ENCODE results near the gene DOCK9. TPM values are rescaled to one million over a fixed set of nuclear protein-coding genes. Genes with fewer than 3 reads are reported as not detected.

DOCK9 gene
- total RNA-seq, 2 experiments from 2014 or later = 57.2 to 59.0 TPM

DNA sequence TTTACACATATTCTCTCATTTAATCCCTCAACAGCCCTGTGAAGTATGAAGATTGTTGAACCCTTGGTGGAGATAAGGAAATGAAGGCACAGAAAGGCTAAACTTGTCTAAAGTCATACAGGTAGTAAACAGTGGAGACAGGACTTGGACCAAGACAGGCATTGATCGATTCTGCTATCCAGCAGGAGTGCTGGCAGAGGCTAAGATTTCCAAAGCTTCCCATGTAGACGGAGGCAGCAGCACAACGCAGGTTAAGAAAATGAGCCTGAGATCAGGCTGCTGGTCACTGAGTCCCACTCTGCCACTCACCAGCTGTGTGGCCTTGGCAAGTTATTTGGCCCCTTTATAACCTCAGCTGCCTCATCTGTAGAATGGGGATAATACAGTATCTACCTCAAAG is 140.0 kb downstream of the DOCK9 start:
- Mint-ChIP-seq H3K36me3 (peaks cover 11% of the 10 kb centered on the region), H3K27ac (no peak overlapping the region), H3K27me3 (no peaks in the 10 kb centered on the region), H3K9me3 (no peaks in the 10 kb centered on the region), H3K4me1 (ENCODE audit: low read depth) (no peaks in the 10 kb centered on the region), H3K4me3 (no peak overlapping the region)
- POLR2A ChIA-PET = no interaction called here
- DNase-seq = no peak
- CTCF ChIA-PET = interaction anchor here (1.2 kb wide), 1 partner anchor 11 kb away, joined by 3 read pairs; no protein-coding TSS in a partner anchor
- intact Hi-C loops (cut with micrococcal nuclease) = no loop called here

DNA sequence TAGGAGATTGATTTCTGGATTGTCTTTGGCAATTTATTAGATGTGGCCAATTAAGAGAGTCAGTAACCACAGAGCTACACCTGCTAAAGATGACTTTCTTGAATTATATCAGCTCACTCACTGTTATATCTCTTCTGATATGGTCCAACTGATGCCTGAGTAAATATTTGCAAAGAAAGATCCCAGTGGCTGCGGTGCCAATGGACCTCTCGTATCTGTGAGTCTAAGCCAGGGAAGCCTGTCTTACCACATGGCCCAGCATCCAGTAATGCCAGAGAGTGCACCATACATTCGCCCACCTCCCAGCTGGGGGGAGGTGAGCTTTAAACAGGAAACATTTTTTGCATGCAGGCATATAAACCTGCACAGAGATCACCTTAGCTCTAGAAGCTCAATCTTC is 142.7 kb downstream of the DOCK9 start:
- peaks cover 21% of the 10 kb centered on the region for H3K36me3 Mint-ChIP-seq
- no peaks in the 10 kb centered on the region for H3K9me3 Mint-ChIP-seq
- H3K4me1 Mint-ChIP-seq (ENCODE audit: low read depth) = no peaks in the 10 kb centered on the region
- intact Hi-C loops (cut with micrococcal nuclease) = no loop called here
- no peak for DNase-seq
- ChIA-PET CTCF (interaction anchor here (2.0 kb wide), 1 partner anchor 8 kb away, joined by 4 read pairs; no protein-coding TSS in a partner anchor), POLR2A (no interaction called here)
- H3K27ac Mint-ChIP-seq = no peak overlapping the region
- no peak overlapping the region for H3K4me3 Mint-ChIP-seq
- H3K27me3 Mint-ChIP-seq = no peaks in the 10 kb centered on the region

DNA sequence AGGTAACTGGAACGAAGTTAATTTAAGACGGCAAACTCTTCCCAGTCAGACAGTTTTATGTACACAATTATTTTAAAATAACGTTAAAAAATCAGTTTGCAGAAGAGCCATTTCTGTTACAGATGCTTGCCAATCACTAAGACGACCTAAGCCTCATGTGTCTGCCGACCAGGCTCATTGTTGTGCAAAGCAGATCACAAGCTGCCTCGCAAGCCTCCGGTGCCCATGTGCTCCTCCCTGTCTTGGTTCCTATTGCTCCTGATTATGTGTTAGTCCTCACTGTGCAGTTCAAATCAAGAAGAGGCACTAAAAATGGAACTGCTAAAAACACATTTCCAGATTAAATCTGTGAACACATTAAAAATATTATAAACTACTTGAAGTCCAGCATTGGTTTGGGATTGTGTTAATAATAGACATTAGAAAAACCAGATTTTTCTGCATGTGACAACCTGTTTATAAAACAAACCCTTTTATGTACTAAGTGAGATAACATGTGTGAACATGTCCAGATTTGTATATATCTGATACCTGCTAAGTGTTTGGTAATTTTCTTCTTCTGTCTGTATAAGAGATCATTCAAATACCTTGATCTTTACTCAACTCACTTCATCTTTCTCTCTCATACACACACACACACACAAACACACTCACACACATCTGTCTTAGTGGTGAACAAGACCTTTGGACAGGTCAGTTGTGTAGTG is 143.5 kb downstream of the DOCK9 start:
- Mint-ChIP-seq H3K27ac (no peak overlapping the region), H3K4me3 (no peak overlapping the region), H3K9me3 (no peaks in the 10 kb centered on the region), H3K27me3 (no peaks in the 10 kb centered on the region), H3K36me3 (peaks cover 28% of the 10 kb centered on the region), H3K4me1 (ENCODE audit: low read depth) (no peaks in the 10 kb centered on the region)
- intact Hi-C loops (cut with micrococcal nuclease) = no loop called here
- no peak for DNase-seq
- ChIA-PET CTCF (interaction anchor here (2.0 kb wide), 1 partner anchor 9 kb away, joined by 4 read pairs; no protein-coding TSS in a partner anchor), POLR2A (no interaction called here)

DNA sequence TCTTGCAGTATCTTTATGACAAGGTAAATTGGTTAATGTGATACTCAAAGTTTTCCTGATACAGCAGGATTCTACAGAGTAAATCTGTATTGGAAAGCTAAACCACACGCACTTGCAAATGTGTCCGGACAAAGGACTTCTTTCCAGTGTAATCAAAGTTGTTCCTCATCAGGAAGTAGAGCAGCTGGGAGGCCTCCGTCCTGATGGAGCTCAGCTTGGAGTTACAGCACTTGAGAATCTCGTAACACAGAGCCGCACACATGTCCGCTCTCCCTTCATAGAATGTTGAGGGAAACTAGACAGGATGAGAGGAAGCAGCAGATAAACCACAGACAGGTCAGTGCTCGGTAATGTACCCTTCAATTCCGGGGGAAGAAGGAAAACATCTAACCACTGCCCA is 146.6 kb downstream of the DOCK9 start:
- H3K9me3 Mint-ChIP-seq = no peaks in the 10 kb centered on the region
- intact Hi-C loops (cut with micrococcal nuclease) = no loop called here
- no peaks in the 10 kb centered on the region for H3K4me1 Mint-ChIP-seq (ENCODE audit: low read depth)
- no peak overlapping the region for H3K4me3 Mint-ChIP-seq
- H3K27me3 Mint-ChIP-seq = no peaks in the 10 kb centered on the region
- no peak overlapping the region for H3K27ac Mint-ChIP-seq
- ChIA-PET CTCF (interaction anchor here (1.4 kb wide), 1 partner anchor 12 kb away, joined by 3 read pairs; no protein-coding TSS in a partner anchor), POLR2A (no interaction called here)
- H3K36me3 Mint-ChIP-seq = peaks cover 45% of the 10 kb centered on the region
- DNase-seq = no peak

DNA sequence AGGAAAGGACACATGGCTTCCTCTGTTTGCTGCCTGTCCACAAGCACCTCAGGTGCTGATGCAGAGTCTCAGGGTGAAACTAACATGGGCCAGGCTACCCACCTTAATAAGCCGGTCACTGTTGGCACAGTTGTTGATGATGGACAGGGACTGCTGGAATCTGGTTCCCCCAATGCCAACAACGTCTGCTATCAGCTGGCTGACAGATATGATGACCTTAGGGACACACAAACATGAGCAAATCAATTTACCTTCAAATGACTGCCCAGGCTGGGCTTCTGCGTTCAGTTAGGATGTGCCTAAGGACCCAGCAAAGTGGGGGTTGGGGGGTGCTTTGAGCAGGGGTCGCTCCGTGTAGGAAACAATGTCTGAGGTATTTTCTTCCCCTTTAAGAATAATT is 148.3 kb downstream of the DOCK9 start:
- Mint-ChIP-seq H3K27ac (no peak overlapping the region), H3K4me3 (no peak overlapping the region), H3K27me3 (no peaks in the 10 kb centered on the region), H3K36me3 (peaks cover 45% of the 10 kb centered on the region), H3K4me1 (ENCODE audit: low read depth) (peaks cover 4% of the 10 kb centered on the region), H3K9me3 (no peaks in the 10 kb centered on the region)
- DNase-seq = no peak
- POLR2A ChIA-PET = no interaction called here
- intact Hi-C loops (cut with micrococcal nuclease) = no loop called here
- CTCF ChIA-PET = interaction anchor here (5.2 kb wide), 1 partner anchor 12 kb away, joined by 38 read pairs; no protein-coding TSS in a partner anchor

DNA sequence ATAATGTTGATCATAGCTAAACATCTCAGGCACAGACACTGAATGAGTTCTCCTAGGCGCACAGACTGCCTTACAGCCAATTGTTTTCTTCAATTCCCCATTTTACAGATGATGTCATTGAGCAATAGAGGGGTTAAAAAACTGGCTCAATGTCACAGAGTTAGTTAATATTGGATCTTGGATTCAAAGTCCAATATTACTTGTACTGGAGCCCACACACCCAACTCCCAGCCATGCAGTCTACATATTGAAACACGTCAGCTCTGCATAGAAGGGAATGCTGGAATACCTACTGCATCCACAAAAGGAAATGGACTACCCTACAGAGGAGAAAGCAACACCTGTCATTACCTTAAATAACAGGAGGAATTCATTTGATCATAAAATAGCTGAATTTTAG is 149.2 kb downstream of the DOCK9 start:
- Mint-ChIP-seq H3K36me3 (peaks cover 53% of the 10 kb centered on the region), H3K9me3 (no peaks in the 10 kb centered on the region), H3K27me3 (no peaks in the 10 kb centered on the region), H3K4me1 (ENCODE audit: low read depth) (peaks cover 4% of the 10 kb centered on the region), H3K27ac (no peak overlapping the region), H3K4me3 (no peak overlapping the region)
- intact Hi-C loops (cut with micrococcal nuclease) = no loop called here
- no peak for DNase-seq
- POLR2A ChIA-PET = no interaction called here
- CTCF ChIA-PET = interaction anchor here (5.2 kb wide), 1 partner anchor 13 kb away, joined by 38 read pairs; no protein-coding TSS in a partner anchor

DNA sequence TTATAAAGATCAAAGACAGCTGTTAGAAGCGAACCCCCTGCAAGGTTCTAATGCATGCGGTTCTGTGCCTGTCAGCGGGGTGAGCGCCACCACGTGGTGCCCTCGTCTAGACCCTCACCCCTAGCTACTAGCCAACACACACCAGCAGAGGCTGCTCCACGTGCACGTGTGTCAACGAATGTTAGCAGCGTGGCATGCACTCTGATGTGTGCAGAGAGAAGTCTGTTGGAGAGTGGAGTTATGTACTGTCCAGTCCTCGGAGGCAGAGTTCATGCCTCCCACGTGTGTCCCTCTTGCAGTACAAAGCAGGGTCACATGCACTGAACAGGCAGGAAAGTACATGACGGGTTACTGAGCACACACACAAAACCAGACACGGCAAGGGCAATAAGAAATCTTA is 150.4 kb downstream of the DOCK9 start:
- H3K9me3 Mint-ChIP-seq = no peaks in the 10 kb centered on the region
- H3K4me1 Mint-ChIP-seq (ENCODE audit: low read depth) = peaks cover 4% of the 10 kb centered on the region
- DNase-seq = no peak
- peaks cover 55% of the 10 kb centered on the region for H3K36me3 Mint-ChIP-seq
- H3K27me3 Mint-ChIP-seq = no peaks in the 10 kb centered on the region
- no peak overlapping the region for H3K27ac Mint-ChIP-seq
- POLR2A ChIA-PET = no interaction called here
- no peak overlapping the region for H3K4me3 Mint-ChIP-seq
- intact Hi-C loops (cut with micrococcal nuclease) = no loop called here
- CTCF ChIA-PET = interaction anchor here (5.2 kb wide), 1 partner anchor 14 kb away, joined by 38 read pairs; no protein-coding TSS in a partner anchor

DNA sequence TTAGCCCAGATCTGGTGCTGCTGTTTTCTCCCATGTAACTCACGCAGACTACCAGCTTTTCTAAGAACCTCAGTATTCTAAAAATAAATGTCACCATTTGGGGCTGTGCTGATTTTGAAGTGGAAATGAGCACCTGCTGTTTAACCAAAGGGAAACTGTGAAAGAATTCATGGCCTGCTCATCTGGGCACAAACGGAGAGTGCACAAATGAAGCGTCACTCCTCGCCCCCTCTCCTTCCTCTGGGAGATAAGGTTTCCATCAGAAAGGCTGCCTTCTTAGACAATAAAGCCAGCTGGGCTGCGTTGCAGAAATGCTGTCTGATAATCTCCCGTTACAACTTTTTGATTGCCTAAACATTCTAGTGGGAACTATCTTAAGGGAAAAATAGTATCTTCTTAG is 151.7 kb downstream of the DOCK9 start:
- H3K36me3 Mint-ChIP-seq = peaks cover 62% of the 10 kb centered on the region

DNA sequence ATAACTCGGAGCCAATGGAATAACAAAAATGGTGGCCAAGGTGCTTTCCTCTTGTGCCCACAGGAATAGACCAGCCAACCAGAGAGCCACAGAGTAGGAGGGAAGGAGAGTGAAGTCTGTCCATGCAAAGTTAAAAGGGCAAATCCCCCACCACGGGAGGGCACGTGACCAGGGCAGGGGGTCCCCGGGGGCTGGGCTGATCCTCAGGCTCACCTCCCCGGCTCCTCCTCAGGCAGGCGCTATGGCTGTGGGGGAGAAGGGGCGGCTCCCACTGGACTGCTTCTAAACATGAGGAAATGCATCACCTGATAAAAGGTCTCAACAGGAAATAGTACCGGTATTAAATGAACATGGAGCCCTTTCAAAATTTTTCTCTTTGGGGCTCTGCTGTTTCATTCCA is 152.2 kb downstream of the DOCK9 start:
- CTCF ChIA-PET = interaction anchor here (5.2 kb wide), 1 partner anchor 16 kb away, joined by 38 read pairs; no protein-coding TSS in a partner anchor
- Mint-ChIP-seq H3K27ac (no peak overlapping the region), H3K4me1 (ENCODE audit: low read depth) (peaks cover 4% of the 10 kb centered on the region), H3K9me3 (no peaks in the 10 kb centered on the region), H3K36me3 (peaks cover 62% of the 10 kb centered on the region), H3K4me3 (no peak overlapping the region), H3K27me3 (no peaks in the 10 kb centered on the region)
- POLR2A ChIA-PET = no interaction called here
- no peak for DNase-seq
- intact Hi-C loops (cut with micrococcal nuclease) = no loop called here

More for the DNA sequence above, 151.7 kb downstream of the DOCK9 start:
- intact Hi-C loops (cut with micrococcal nuclease) = no loop called here
- no peaks in the 10 kb centered on the region for H3K27me3 Mint-ChIP-seq
- H3K4me3 Mint-ChIP-seq = no peak overlapping the region
- ChIA-PET CTCF (interaction anchor here (5.2 kb wide), 1 partner anchor 16 kb away, joined by 38 read pairs; no protein-coding TSS in a partner anchor), POLR2A (no interaction called here)
- no peaks in the 10 kb centered on the region for H3K9me3 Mint-ChIP-seq
- DNase-seq = no peak
- H3K4me1 Mint-ChIP-seq (ENCODE audit: low read depth) = peaks cover 4% of the 10 kb centered on the region
- H3K27ac Mint-ChIP-seq = no peak overlapping the region

DNA sequence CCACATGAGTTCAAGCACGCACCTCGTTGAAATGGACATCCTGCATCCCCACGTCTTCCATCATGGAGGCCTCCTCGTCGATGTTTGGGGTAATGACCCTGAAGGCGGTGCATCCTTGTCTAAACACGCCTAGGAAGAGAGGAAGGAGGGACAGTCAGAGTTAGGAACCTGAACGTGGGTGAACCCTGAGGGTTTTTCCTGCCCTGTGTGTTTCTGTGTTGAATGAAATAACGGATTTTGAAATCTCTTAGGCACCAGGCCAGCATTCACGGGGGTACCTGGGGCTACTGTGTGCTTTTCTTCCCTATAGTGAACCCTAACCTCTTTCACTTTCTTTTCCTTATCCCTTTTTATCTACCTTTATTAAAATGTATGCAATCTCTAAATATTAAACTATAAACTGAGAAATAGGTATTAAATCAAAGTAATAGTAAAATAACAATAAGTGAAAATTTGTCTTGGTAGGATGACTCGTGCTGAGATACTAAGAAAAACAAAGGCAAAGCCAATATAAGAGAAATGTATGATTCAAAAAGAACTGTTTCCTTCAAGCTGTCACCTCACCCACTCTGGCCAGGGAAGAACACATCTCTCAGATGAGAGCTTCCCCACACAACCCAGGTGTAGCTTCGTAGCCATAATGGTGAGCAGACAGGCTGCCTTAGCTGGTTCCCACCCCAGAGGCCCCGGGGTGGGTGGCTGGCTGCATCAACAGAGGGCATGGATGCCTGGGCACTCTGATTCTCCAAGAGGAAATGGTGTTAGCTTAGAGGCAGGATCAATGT is 153.3 kb downstream of the DOCK9 start:
- peaks cover 4% of the 10 kb centered on the region for H3K4me1 Mint-ChIP-seq (ENCODE audit: low read depth)
- ChIA-PET POLR2A (no interaction called here), CTCF (interaction anchor here (0.5 kb wide), 1 partner anchor 17 kb away, joined by 3 read pairs; no protein-coding TSS in a partner anchor)
- no peak overlapping the region for H3K27ac Mint-ChIP-seq
- no peak for DNase-seq
- peaks cover 56% of the 10 kb centered on the region for H3K36me3 Mint-ChIP-seq
- no peak overlapping the region for H3K4me3 Mint-ChIP-seq
- no peaks in the 10 kb centered on the region for H3K27me3 Mint-ChIP-seq
- H3K9me3 Mint-ChIP-seq = no peaks in the 10 kb centered on the region
- intact Hi-C loops (cut with micrococcal nuclease) = no loop called here

DNA sequence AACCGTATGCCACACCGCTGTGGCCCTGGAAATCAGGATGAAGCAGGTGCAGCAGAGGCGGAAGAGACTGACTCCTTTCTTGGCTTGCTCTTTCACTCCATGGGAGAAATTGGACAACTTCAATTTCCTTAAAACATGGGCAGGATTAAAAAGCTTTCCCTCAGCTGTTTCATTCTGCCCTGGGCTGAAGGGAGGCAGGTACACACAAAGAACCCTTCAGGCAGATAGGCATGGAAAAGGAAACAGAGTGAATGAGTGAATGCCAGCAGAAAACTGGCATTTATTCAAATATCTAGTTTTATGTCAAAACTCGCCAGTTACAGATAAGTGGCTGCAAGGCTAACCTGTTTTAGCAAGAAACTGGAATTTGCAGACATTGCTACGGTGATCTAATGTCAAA is 154.4 kb downstream of the DOCK9 start:
- no peaks in the 10 kb centered on the region for H3K9me3 Mint-ChIP-seq
- H3K27me3 Mint-ChIP-seq = no peaks in the 10 kb centered on the region
- peaks cover 4% of the 10 kb centered on the region for H3K4me1 Mint-ChIP-seq (ENCODE audit: low read depth)
- ChIA-PET POLR2A (no interaction called here), CTCF (no interaction called here)
- no peak overlapping the region for H3K4me3 Mint-ChIP-seq
- no peak overlapping the region for H3K27ac Mint-ChIP-seq
- intact Hi-C loops (cut with micrococcal nuclease) = no loop called here
- peaks cover 49% of the 10 kb centered on the region for H3K36me3 Mint-ChIP-seq
- no peak for DNase-seq

DNA sequence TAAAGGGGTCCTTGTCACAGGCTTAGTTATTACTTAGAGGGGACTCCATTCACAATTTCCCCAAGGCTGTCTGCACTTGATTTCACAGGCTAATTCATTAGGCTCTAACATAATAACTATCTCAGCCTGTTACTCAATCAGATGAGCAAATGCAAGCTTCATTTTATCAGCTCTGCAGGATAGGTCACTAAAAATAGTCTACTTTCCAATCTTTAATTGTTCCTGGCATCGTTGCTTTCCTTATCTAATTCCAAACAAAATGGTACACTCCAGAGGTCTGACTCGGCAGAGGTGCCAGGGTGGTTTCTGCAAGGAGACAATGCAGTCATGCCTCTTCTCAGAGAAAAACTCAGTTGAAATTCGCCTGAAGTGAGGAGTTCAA is 155.6 kb downstream of the DOCK9 start:
- POLR2A ChIA-PET = no interaction called here
- CTCF ChIA-PET = interaction anchor here (0.6 to 2.1 kb wide), 2 partner anchors 18 to 21 kb away, joined by 3 to 6 read pairs; no protein-coding TSS in a partner anchor

More for the DNA sequence above, 155.6 kb downstream of the DOCK9 start:
- no peak for DNase-seq
- Mint-ChIP-seq H3K4me3 (no peak overlapping the region), H3K27ac (no peak overlapping the region), H3K36me3 (peaks cover 42% of the 10 kb centered on the region), H3K4me1 (ENCODE audit: low read depth) (peaks cover 4% of the 10 kb centered on the region), H3K27me3 (no peaks in the 10 kb centered on the region), H3K9me3 (no peaks in the 10 kb centered on the region)
- intact Hi-C loops (cut with micrococcal nuclease) = no loop called here
